ENCODE results near the gene RAD54L2.
"Not testable (repeated sequence)": the region's sequence is repeated elsewhere in the genome, so short reads cannot be mapped to it uniquely, and the experiment has no call there.

RAD54L2 gene, protein sequence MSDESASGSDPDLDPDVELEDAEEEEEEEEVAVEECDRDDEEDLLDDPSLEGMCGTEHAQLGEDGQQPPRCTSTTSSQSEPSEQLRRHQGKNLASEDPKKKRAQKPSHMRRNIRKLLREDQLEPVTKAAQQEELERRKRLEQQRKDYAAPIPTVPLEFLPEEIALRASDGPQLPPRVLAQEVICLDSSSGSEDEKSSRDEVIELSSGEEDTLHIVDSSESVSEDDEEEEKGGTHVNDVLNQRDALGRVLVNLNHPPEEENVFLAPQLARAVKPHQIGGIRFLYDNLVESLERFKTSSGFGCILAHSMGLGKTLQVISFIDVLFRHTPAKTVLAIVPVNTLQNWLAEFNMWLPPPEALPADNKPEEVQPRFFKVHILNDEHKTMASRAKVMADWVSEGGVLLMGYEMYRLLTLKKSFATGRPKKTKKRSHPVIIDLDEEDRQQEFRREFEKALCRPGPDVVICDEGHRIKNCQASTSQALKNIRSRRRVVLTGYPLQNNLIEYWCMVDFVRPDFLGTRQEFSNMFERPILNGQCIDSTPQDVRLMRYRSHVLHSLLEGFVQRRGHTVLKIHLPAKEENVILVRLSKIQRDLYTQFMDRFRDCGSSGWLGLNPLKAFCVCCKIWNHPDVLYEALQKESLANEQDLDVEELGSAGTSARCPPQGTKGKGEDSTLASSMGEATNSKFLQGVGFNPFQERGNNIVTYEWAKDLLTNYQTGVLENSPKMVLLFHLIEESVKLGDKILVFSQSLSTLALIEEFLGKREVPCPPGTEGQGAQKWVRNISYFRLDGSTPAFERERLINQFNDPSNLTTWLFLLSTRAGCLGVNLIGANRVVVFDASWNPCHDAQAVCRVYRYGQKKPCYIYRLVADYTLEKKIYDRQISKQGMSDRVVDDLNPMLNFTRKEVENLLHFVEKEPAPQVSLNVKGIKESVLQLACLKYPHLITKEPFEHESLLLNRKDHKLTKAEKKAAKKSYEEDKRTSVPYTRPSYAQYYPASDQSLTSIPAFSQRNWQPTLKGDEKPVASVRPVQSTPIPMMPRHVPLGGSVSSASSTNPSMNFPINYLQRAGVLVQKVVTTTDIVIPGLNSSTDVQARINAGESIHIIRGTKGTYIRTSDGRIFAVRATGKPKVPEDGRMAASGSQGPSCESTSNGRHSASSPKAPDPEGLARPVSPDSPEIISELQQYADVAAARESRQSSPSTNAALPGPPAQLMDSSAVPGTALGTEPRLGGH (N-terminal part only)

DNA sequence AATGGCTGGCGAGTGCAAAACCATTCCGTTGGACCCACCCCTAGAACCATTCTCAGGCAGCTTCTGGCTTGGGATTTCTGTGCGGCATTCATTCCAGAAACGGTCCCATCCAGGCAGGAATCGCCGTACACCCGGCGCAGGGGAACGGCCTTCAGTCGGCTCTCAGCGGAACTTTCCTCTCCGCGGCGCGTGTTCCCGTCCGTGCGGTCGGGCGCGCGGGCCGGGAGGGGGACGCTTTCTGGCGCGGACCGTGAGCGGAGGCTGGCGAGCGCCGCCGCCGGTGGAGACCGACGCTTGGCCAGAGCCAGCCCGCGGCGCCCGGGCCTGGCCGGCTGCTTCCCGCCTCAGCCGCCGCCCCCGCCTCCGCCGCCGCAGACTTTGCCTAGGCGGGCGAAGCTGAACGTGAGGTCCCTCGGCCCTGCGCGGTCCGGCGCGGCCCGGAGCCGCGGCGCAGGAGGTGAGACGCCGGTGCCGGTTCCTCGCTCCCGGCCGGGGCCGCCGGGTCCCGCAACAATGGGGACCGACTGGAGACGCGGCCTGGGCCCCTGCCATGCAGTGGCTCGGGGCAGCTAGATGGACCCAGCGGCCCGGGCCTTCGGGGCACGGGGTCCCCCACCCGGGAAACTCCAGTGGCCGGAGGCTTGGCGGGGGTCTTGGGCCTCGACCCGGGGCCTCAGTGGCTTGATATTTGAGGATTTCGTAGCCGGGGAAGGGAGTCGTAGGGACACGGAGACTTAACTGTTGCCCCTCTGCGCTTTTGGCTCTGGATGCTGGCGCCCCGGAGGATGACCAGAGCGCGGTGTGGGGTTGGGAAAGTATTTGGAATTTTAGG lies at the start of gene RAD54L2:
TSS of gene RAD54L2 (plus strand) at position 261 of the 832 bp plus-strand sequence. CDS start 51,702 bp downstream, outside the sequence.
- peak; percentile 82 for DNase-seq

DNA sequence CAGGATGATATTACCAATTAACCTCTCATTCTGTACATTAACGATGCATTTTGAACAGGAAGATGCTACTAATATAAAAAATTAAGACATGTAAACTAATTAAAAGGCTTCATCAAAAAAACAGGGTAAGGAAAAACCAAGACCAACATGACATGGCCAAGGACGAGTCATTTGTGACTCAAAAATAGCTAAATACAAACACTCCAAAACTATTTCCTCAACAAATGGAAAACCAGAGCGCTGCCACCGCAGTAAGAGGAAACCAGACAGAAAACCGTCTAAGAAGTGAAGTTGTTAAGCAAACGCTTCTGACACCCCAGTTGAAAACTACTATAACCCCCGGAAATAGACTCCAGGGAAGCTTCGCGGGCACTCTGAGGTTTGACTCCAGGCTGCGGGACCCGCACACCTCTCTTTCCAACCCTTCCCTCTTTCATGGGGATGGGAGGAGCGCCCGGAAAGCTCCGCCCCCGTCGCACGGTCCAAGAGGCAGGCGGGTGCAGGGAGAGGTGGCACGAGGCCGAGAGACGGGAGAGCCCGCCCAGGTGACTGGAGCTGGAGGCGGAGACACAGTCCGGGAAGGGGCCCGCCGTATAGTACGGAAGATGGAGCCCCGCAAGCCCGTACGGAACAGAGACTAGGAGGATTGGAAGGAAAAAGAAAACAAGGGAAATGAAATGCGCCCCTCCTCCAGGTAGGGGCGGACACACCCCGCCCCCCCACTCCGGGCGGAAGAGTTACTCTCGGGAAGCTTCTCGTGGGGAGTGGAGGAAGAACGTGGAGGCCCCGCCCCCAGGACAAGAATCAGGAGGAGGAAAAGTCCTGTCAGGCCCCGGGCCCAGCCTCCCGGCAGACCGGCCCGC lies 39.4 kb upstream of the RAD54L2 start:
- peak; percentile 86 for DNase-seq

GRCh38 chr3:51500632-51501131 lies 37.8 kb upstream of the RAD54L2 start:
- peak; percentile 7 for DNase-seq

DNA sequence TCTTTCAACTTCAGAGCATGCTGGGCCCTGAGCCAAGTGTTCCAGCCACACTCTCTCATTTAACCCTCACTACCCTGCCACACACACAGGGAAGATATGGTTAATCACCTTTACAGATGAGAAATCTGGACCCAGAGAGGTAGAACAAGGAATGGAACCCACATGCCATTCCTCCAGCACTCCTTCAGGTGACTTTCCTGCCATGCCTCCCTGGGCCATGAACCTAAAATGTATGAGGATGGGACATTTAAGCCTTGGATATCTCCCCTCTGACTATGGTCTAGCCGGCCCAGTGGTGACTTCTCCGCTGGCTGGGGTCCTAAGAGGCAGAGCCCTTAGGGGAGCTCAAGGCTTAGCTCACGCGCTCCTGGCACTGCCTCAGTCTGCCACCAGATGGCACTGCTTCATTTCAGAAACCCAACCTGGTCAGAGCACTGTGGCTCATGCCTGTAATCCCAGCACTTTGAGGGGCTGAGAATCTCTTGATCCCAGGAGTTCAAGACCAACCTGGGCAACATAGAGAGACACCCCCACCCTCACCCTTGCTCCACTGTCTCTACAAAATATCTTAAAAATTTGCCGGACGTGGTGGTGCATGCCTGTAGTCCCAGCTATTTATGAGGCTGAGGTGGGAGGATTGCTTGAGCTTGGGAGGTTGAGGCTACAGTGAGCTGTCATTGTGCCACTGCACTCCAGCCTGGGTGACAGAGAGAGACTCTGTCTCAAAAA lies 36.5 kb upstream of the RAD54L2 start:
- DNase-seq = peak; percentile 84

- DNase-seq = no peak
These were observed 36.0 kb upstream of the RAD54L2 start for GRCh38 chr3:51502562-51502910.

GRCh38 chr3:51503007-51503406 lies 35.5 kb upstream of the RAD54L2 start:
- DNase-seq = no peak

- DNase-seq = no peak
These were observed 30.3 kb upstream of the RAD54L2 start for GRCh38 chr3:51508255-51508654.

DNA sequence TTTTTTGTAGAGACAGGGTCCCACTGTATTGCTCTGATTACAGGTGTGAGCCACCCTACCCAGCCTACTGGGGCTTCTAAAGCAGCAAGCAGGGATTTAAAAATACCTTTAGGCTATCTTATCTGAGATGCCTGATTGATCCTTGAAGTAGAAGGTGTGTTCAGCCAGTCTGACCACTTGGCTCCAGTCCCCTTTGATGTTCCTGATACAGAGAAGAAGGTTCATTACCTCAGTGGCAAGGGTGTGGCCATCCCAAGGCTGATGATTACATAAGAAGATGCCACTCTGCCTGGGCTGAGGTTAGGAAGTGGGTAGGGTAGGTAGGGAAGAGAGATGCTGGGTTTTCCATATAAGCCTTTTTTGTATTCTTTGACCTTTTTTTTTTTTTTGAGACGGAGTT lies 27.5 kb upstream of the RAD54L2 start:
- no peak for DNase-seq

- DNase-seq = no peak
These were observed 24.3 kb upstream of the RAD54L2 start for GRCh38 chr3:51514210-51514609.

- DNase-seq = no peak
These were observed 18.7 kb upstream of the RAD54L2 start for GRCh38 chr3:51519848-51520247.

DNA sequence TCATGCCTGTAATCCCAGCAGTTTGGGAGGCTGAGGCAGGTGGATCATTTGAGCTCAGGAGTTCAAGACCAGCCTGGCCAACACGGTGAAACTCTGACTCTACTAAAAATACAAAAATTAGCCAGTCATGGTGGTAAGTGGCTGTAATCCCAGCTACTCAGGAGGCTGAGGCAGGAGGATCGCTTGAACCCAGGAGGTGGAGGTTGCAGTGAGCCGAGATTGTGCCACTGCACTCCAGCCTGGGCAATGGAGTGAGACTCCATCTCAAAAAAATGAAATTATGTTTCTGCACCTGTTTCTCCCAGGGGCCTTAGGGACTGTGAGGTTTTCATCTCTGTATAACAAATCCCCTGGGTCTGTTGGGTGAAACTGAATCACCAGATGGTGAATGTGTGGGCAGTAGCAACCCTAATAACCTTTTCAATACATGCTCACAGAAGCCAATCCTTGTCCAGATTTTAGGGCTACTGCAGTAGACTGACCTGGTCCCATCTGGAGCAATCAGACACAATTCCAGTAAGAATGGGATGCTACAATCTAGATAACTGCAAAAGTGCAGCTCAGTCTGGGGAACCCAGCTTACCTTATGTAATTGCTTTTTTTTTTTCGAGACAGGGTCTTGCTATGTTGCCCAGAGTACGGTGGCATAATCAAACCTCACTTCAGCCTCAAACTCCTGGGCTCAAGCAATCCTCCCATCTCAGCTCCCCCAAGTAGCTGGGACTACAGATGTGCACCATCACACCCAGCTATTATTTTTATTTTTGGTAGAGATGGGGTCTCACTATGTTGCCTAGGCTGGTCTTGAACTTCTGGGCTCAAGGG lies 17.4 kb upstream of the RAD54L2 start:
- DNase-seq = not testable (repeated sequence)

- no peak for DNase-seq
These were observed 16.1 kb upstream of the RAD54L2 start for GRCh38 chr3:51522273-51522962.

DNA sequence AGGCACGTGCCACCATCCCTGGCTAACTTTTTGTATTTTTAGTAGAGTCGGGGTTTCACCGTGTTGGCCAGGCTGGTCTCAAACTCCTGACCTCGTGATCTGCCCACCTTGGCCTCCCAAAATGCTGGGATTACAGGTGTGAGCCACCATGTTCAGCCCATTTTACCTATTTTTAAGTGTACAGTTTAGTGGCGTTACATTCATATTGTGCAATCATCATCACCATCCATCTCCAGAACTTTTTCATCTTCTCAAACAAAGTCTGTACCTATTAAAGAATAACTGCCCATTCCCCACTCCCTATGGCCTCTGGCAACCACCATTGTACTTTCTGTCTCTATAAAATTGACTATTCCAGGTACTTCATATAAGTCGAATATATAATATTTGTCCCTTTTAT lies 13.6 kb upstream of the RAD54L2 start:
- DNase-seq = not testable (repeated sequence)

DNA sequence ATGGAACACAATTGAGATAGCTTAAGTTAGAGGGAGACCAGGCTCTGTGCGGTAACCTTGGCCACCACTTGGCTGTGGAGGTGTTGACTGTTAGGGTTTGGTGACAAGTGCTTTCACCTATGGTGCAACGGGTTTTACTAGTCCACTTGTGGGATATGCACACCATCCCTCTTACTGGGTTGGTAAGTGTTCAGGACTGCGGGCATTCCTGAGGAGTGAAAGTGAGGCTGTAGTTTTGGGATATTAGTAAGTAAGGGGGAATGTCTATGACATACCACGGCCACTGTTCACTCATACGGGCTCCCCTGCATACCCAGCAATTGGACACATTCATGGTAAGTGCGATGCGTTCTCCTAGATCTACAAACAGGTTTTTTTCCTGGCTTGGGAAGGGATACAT lies 8.0 kb upstream of the RAD54L2 start:
- DNase-seq = no peak

- DNase-seq = no peak
These were observed 3.1 kb upstream of the RAD54L2 start for GRCh38 chr3:51535146-51536019.

GRCh38 chr3:51537631-51538030 lies 888 bp upstream of the RAD54L2 start:
- DNase-seq = not testable (repeated sequence)

DNA sequence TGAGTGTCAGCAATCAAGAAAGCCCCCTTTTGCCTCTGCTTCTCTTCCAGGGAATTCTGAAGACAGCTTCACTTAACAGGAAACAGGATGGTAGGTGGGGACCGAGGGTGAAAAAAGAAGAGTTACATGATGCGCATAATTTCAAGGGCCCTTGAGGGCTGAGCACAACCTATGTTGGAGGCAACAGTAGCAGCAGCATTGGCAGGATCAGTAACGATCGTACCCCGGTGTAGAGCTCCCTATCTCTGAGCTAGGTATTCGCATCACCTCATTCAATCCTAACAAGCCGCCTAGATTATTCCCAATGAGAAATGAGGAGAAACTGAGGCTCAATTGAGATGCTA lies 432 bp upstream of the RAD54L2 start:
- DNase-seq = no peak
